Measurements from ENCODE around the gene CDC42EP4. TPM values are rescaled to one million over a fixed set of nuclear protein-coding genes. Genes with fewer than 3 reads are reported as not detected.

Gene CDC42EP4
- total and polyA plus RNA-seq, 2 experiments from 2014 or later, result 4.4 to 19.9 TPM

GRCh38 chr17:73315471-73315870 lies 3.7 kb upstream of the CDC42EP4 start (continued):
- TF ChIP-seq ZNF462 (CRISPR knock-in tag; IDR thresholded peaks at IDR 0.05), result no peak

GRCh38 chr17:73313526-73314127 lies 1.8 kb upstream of the CDC42EP4 start:
- peak; percentile 0; the same call in 1 of the 3 replicates for ATAC-seq
- Mint-ChIP-seq H3K4me1 (peaks cover 26% of the 10 kb centered on the region), H3K9me3 (no peaks in the 10 kb centered on the region; the same call in 2 of the 3 replicates), H3K27me3 (ENCODE audit: insufficient read depth, low read depth, poor library complexity) (peaks cover 24% of the 10 kb centered on the region), H3K27ac (no peak overlapping the region), H3K36me3 (ENCODE audit: low read depth) (no peaks in the 10 kb centered on the region), H3K4me3 (peak overlapping the region; percentile 1; the same call in 1 of the 3 replicates)
- no peaks in the 10 kb centered on the region for H3K9me2 ChIP-seq (ENCODE audit: insufficient read depth)
- H3K4me3 ChIP-seq, result no peak overlapping the region
- H2AFZ ChIP-seq, result no peak overlapping the region
- no peaks in the 10 kb centered on the region for H3K36me3 ChIP-seq (ENCODE audit: insufficient read depth)
- H4K20me1 ChIP-seq (replicated peaks; ENCODE audit: insufficient read depth), result no peaks in the 10 kb centered on the region
- H3K4me1 ChIP-seq (ENCODE audit: insufficient read depth), result peaks cover 41% of the 10 kb centered on the region
- peaks cover 17% of the 10 kb centered on the region for H3K27me3 ChIP-seq (ENCODE audit: insufficient read depth)
- H3K79me2 ChIP-seq (replicated peaks; ENCODE audit: insufficient read depth), result peaks cover 12% of the 10 kb centered on the region
- peaks cover 6% of the 10 kb centered on the region; the same call in 1 of the 2 replicates for H3F3A ChIP-seq (replicated peaks; ENCODE audit: low read depth)
- no peak overlapping the region for H3K27ac ChIP-seq (ENCODE audit: low read depth)
- DNase-seq (ENCODE audit: low spot score), result peak; percentile 59
- H3K4me2 ChIP-seq, result no peak overlapping the region
- TF ChIP-seq EZH2 (IDR thresholded peaks at IDR 0.05; ENCODE audit: low read depth, unreplicated experiment) (no peak), ETS1 (IDR thresholded peaks at IDR 0.05) (no peak), ZNF462 (CRISPR knock-in tag; IDR thresholded peaks at IDR 0.05) (no peak), CREB1 (CRISPR knock-in tag; IDR thresholded peaks at IDR 0.05; ENCODE audit: low read depth) (0 out of 2 replicates have a peak, but pooled peaks have one; percentile 9), ZNF331 (CRISPR knock-in tag; IDR thresholded peaks at IDR 0.05; ENCODE audit: low read depth) (no peak)
